ENCODE data around the gene ELK4.
A peak's percentile ranks its signal among the peaks of the same experiment; 100 is the strongest.
"Not testable (repeated sequence)": the region's sequence is repeated elsewhere in the genome, so short reads cannot be mapped to it uniquely, and the experiment has no call there.

Gene ELK4

DNA sequence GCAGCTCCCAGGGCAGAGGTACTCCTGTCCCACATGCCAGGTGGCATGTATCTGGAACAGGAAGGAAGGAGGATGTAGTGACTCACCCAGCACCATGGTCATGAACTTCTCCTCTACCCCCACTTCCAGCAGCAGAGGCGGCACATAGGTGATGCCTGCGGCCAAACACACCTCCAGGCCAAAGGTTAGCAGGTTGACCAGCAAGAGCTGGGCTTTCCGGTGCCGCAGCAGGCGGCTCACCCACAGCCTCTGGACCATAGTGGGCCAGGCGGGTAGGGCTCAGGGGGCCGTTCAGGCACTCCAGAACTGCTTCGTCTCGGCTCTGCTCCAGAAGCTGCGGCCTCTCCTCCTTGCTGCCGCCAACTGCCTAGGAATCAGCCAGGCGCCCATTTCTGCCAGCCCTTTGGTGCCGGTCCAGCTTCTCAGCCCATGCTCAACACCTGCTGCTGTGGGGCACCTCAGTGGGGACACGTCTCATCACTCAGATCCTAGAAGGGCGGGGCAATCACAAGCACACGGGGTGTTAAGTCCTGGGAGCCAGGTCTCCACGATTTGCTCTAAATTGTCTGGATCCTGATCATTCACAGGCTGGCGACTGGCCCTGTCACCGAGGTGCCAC is 32.7 kb upstream of the ELK4 start:
- DNase-seq (ENCODE audit: low read depth), result no peak

DNA sequence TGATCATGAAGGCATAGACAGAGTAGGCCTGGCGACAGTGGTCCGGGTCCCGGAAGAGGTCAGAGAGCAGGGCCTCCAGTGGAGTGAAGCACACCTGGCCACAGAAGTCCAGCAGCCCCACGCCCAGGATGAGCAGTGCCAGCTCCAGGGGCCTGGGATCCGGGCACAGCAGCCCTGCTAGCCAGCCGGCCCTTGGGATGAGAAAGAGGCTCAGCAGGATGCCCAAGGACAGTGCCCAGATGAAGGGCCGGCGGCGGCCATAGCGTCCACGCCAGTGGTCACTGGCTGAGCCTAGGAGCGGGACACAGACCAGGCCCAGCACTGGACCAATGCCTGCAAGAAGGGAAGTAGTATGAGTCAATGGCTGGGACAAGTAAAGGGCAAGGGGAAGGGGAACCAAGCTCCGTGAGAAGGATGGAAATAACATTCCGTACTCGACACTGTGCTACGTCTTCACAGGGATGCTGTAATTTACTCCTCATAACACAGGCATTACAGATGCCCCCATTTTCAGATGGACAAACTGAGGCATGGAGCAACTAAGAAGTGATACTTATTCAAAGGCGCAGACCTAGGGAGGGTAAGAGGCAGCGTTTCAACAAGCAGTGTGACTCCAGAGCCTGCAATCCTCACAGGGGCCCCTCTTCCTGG is 31.6 kb upstream of the ELK4 start:
- no peak for DNase-seq (ENCODE audit: low read depth)

- no peak for DNase-seq (ENCODE audit: low read depth)
Observed at GRCh38 chr1:205662791-205663190, 31.0 kb upstream of the ELK4 start.

- DNase-seq (ENCODE audit: low read depth), result no peak
Observed at GRCh38 chr1:205662135-205662738, 30.4 kb upstream of the ELK4 start.

GRCh38 chr1:205661429-205662134 is 29.8 kb upstream of the ELK4 start:
- no peak for DNase-seq (ENCODE audit: low read depth)

- DNase-seq (ENCODE audit: low read depth), result no peak
Observed at GRCh38 chr1:205660361-205660760, 28.6 kb upstream of the ELK4 start.

DNA sequence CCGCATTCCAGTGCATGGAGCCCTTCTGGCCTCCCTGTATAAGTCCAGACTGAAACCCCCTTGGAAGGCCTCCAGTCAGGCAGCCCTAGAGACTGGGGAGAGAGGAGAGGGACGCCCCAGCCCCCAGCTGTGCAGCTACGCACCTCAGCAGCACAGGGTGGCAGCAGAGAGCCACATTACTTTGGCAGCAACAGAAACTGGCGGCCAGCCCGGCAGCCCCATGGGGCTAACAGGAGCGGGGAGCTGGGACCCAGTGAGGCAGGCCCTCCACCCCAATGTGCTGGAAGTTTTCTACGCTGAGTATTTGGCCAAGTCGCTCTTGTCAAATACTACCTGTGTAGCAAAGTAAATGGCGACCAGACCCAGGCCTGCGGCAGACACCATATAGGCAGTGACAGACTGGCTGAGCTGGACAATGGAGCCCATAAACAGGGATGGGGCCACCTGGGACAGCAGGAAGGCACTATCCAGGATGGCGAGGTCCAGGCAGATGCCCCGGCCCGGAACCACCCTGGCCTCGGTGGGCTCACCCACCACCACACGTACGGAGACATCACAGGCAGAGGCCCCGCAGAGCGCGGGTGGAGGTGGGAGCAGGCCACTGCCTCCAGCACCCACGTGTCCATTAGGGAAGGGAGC is 27.3 kb upstream of the ELK4 start:
- DNase-seq (ENCODE audit: low read depth), result peak; percentile 67

DNA sequence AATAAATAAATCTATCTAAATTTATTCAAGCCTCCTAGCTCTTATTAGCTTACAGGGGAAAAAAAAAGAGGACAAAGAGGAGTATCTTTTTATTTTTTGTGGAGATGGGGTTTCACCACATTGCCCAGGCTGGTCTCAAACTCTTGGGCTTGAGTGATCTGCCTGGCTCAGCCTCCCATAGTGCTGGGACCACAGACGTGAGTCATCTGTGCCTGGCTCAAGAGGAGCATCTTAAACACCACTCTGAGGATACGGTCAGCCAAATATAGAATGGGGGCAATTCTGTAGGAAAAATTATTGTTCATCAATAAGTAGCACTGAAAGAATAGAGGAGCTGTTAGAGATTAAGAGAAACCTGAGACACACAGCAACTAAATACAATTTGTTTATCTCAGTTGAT is 24.4 kb upstream of the ELK4 start:
- DNase-seq (ENCODE audit: low read depth), result no peak

- DNase-seq (ENCODE audit: low read depth), result no peak
Observed at GRCh38 chr1:205652984-205653383, 21.2 kb upstream of the ELK4 start.

GRCh38 chr1:205650241-205650640 is 18.4 kb upstream of the ELK4 start:
- DNase-seq (ENCODE audit: low read depth), result no peak

- DNase-seq (ENCODE audit: low read depth), result no peak
Observed at GRCh38 chr1:205645519-205645918, 13.7 kb upstream of the ELK4 start.

GRCh38 chr1:205642679-205643307 is 11.0 kb upstream of the ELK4 start:
- DNase-seq (ENCODE audit: low read depth), result no peak

GRCh38 chr1:205639567-205639966 is 7.8 kb upstream of the ELK4 start:
- no peak for DNase-seq (ENCODE audit: low read depth)

- DNase-seq (ENCODE audit: low read depth), result no peak
Observed at GRCh38 chr1:205637854-205638468, 6.2 kb upstream of the ELK4 start.

GRCh38 chr1:205636732-205637131 is 4.9 kb upstream of the ELK4 start:
- no peak for DNase-seq (ENCODE audit: low read depth)

DNA sequence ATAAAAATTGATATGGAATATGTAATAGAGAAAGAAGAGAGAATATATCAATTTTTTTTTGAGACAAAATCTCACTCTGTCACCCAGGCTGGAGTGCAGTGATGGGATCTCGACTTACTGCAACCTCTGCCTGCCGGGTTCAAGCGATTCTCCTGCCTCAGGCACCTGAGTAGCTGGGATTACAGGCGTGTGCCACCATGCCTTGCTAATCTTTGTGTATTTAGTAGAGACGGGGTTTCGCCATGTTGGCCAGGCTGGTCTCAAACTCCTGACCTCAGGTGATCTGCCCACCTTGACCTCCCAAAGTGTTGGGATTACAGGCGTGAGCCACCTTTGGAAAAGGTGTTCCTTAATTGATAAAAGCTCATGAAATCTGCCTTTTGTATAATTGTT is 4.3 kb upstream of the ELK4 start:
- not testable (repeated sequence) for DNase-seq (ENCODE audit: low read depth)

DNA sequence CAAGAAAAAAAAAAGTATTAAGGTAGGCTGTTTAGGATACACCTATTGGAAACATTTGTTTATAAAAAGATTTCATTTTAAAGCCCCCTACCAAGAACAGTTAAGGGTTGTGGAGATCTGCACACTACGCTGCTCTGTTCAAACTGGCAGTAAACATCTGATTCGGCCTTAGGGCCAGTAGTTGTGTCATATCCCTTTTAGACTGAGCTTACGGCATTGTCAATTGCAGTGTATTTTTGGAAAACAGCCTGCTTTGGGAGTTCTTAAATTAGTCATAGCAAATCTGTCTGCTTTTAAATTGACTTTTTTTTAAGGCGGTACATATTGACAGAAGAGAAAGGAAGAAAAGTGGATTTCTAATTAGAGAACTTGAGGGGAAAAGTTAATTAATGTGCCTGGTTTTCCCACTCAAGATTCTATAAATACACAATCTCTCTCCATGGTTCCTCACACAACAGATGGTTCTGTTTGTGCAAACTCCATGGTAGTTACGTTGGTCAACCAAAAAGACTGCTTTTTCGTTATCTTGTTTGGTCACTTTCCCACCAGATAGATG is 1.7 kb upstream of the ELK4 start:
- DNase-seq (ENCODE audit: low read depth), result no peak

GRCh38 chr1:205632669-205633169 is 908 bp upstream of the ELK4 start:
- no peak for DNase-seq (ENCODE audit: low read depth)

DNA sequence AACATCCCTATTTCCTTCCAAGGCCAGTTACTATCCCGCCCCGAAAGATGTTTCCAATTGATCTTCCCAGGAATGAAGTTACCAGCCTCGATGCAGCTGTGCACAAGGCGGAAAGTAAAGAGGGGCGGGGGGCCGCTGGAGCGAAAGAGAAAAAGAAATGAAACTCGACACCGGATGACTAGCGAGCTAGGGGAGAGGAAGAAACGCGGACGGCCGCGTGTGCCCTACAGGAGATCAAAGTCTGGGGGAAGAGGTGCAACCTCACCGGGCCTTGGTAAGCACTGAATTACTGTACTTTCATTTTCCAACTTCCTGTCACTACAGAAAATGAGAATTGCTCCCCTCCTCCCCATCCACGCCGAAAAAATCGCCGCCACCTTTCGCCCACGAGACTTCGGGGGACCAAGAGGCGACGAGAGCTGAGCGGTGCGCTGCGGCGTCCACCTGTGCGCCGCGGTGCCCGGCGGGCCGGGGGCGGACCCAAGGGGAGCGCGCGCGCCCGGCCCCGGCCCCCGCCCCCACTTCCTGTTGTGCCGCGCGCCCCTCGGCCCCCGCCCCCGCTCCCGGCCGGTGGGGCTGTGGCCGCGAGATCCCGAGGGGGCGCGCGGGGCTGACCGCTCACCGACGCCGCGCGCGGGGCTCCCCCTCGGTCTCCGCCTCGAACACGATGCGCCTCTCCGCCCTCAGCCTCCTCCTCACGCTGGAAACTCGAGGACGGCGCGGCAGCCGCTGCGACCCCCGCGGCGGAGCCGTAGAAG is 622 bp downstream of the ELK4 start:
- DNase-seq (ENCODE audit: low read depth), result peak; percentile 74

- no peak for DNase-seq (ENCODE audit: low read depth)
Observed at GRCh38 chr1:205630651-205631009, 1.2 kb downstream of the ELK4 start.
